Measurements from ENCODE around the gene ALDH3B1. TPM values are rescaled to one million over a fixed set of nuclear protein-coding genes. Genes with fewer than 3 reads are reported as not detected.

The ALDH3B1 gene
- polyA plus RNA-seq, 10 donors, result 2.6 to 9.9 (median 6.9) TPM

- no peak for DNase-seq
These were observed 51.4 kb downstream of the ALDH3B1 start for GRCh38 chr11:68061508-68061907.

- no peak for DNase-seq
These were observed 54.8 kb downstream of the ALDH3B1 start for GRCh38 chr11:68064926-68065325.

- no peak for DNase-seq
These were observed 55.7 kb downstream of the ALDH3B1 start for GRCh38 chr11:68065841-68066240.

GRCh38 chr11:68066742-68067141 is 56.6 kb downstream of the ALDH3B1 start:
- no peak for DNase-seq

- no peak for DNase-seq
These were observed 57.9 kb downstream of the ALDH3B1 start for GRCh38 chr11:68067991-68068390.

GRCh38 chr11:68071281-68072048 is 61.3 kb downstream of the ALDH3B1 start:
- DNase-seq, result no peak

- DNase-seq, result no peak
These were observed 64.6 kb downstream of the ALDH3B1 start for GRCh38 chr11:68074584-68075352.

- DNase-seq, result no peak
These were observed 66.4 kb downstream of the ALDH3B1 start for GRCh38 chr11:68076371-68077042.

GRCh38 chr11:68077617-68078582 is 67.8 kb downstream of the ALDH3B1 start:
- DNase-seq, result no peak

Other genes starting within 250 kb of the ALDH3B1 start
- gene UNC93B1, start 6.2 kb upstream of the ALDH3B1 start, polyA plus RNA-seq (ENCODE audit: insufficient read length in 10 of 10), result 1 to 10 TPM; 4.0 to 8.6 (median 5.4) TPM
- gene NDUFS8, start 20.4 kb downstream of the ALDH3B1 start, polyA plus RNA-seq (ENCODE audit: insufficient read length in 10 of 10), result 10 to 100 TPM; 53.1 to 85.2 (median 62.1) TPM
- 10 to 100 TPM; 15.7 to 34.1 (median 24.1) TPM for gene TCIRG1, start 28.7 kb downstream of the ALDH3B1 start, polyA plus RNA-seq (ENCODE audit: insufficient read length in 10 of 10)
- gene CHKA, start 111.1 kb downstream of the ALDH3B1 start, polyA plus RNA-seq (ENCODE audit: insufficient read length in 10 of 10), result 10 to 100 TPM in 7 of 10 donors, 1 to 10 TPM in 3; 8.7 to 33.5 (median 14.9) TPM
- 10 to 100 TPM; 30.1 to 52.8 (median 44.7) TPM for gene KMT5B, start 203.0 kb downstream of the ALDH3B1 start, polyA plus RNA-seq (ENCODE audit: insufficient read length in 10 of 10)